Measurements from ENCODE around the gene LGALS7. TPM values are rescaled to one million over a fixed set of nuclear protein-coding genes. Genes with fewer than 3 reads are reported as not detected.

The LGALS7 gene
- total and polyA plus RNA-seq, 2 of the 13 experiments (the other 11 are each of a cell fraction or from before 2014, with no cell fraction given) = 0.73 TPM; not detected in 1

GRCh38 chr19:38819231-38819920 is 46.1 kb upstream of the LGALS7 start (continued):
- TF ChIP-seq ELF1 (CRISPR knock-in tag; IDR thresholded peaks at IDR 0.05) = 0 out of 2 replicates have a peak, but pooled peaks have one; percentile 19
- TF ChIP-seq TEF (CRISPR knock-in tag; IDR thresholded peaks at IDR 0.05) = no peak
- peak; percentile 72 for TF ChIP-seq RXRB (CRISPR knock-in tag; IDR thresholded peaks at IDR 0.05; ENCODE audit: borderline replicate concordance)
- no peak for TF ChIP-seq IRF1 (CRISPR knock-in tag; IDR thresholded peaks at IDR 0.05; ENCODE audit: low read depth)
- no peak for TF ChIP-seq YEATS4 (CRISPR knock-in tag; IDR thresholded peaks at IDR 0.05; ENCODE audit: borderline replicate concordance)
- TF ChIP-seq HNF4G (IDR thresholded peaks at IDR 0.05; ENCODE audit: borderline replicate concordance, low read depth, low read length) = peak; percentile 87
- peak; percentile 20; the same call in 1 of the 2 replicates for TF ChIP-seq HNF4G (CRISPR knock-in tag; IDR thresholded peaks at IDR 0.05; ENCODE audit: borderline replicate concordance, low read depth)
- no peak for TF ChIP-seq E2F5 (CRISPR knock-in tag; conservative IDR thresholded peaks at IDR 0.05)
- TF ChIP-seq GZF1 (CRISPR knock-in tag; IDR thresholded peaks at IDR 0.05) = no peak
- no peak for TF ChIP-seq ZNF570 (CRISPR knock-in tag; IDR thresholded peaks at IDR 0.05; ENCODE audit: borderline replicate concordance)
- no peak for TF ChIP-seq ZNF547 (CRISPR knock-in tag; IDR thresholded peaks at IDR 0.05)
- TF ChIP-seq MBD4 (IDR thresholded peaks at IDR 0.05; ENCODE audit: borderline replicate concordance, low read length) = no peak
- no peak for TF ChIP-seq ZNF552 (CRISPR knock-in tag; IDR thresholded peaks at IDR 0.05; ENCODE audit: borderline replicate concordance)
- TF ChIP-seq AHDC1 (CRISPR knock-in tag; IDR thresholded peaks at IDR 0.05; ENCODE audit: borderline replicate concordance) = no peak
- no peak for TF ChIP-seq TMF1 (CRISPR knock-in tag; IDR thresholded peaks at IDR 0.05; ENCODE audit: low read depth)
- no peak for TF ChIP-seq E2F1 (CRISPR knock-in tag; IDR thresholded peaks at IDR 0.05)
- TF ChIP-seq ZNF841 (CRISPR knock-in tag; IDR thresholded peaks at IDR 0.05; ENCODE audit: borderline replicate concordance) = no peak
- 0 out of 2 replicates have a peak, but pooled peaks have one; percentile 55 for TF ChIP-seq ZBTB26 (CRISPR knock-in tag; IDR thresholded peaks at IDR 0.05; ENCODE audit: borderline replicate concordance)

All from HepG2 (cell line).